Measurements from ENCODE around the gene HIF1AN. TPM values are rescaled to one million over a fixed set of nuclear protein-coding genes. Genes with fewer than 3 reads are reported as not detected.

The HIF1AN gene
- total RNA-seq, 4 donors from 2014 or later, result 11.8 to 24.0 (median 13.6) TPM

DNA sequence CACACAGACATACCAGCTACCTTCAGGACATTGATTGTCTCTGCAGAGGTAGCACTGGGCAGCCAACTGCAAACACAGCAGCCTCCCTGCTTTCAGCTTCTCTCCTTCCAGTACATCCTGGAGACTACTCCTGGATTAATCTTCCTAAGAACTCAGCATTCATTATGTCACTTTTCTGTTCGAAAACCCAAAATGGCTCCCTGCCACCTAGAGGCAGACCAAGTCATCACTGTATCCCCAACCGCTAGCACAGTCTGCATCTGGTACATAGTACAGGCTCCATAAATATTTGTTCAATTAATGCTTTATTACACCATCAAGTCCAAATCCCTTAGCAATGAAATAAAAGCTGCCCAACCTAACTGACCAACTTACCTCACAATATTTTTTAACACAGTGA, 11.1 kb upstream of the HIF1AN start:
- Histone ChIP-seq H3K27ac (no peak overlapping the region), H3K36me3 (peaks cover 0 to 59% (median 6%) of the 10 kb centered on the region in 3 donors), H3K4me1 (peaks cover 0 to 25% (median 16%) of the 10 kb centered on the region in 4 donors), H3K4me3 (no peak overlapping the region), H3K27me3 (peaks cover 0 to under 1% of the 10 kb centered on the region in 2 donors), H3K9me3 (no peaks in the 10 kb centered on the region)
- TF ChIP-seq CTCF (IDR thresholded peaks at IDR 0.05) (no peak), EP300 (IDR thresholded peaks at IDR 0.05) (no peak), POLR2A (IDR thresholded peaks at IDR 0.05) (no peak)
- no peak for DNase-seq (ENCODE audit: low spot score in 2 of 2)
- WGBS, 2 donors, result 78 to 84% methylated on average over 2 of the region's 2 CpGs

- H3K27ac ChIP-seq, result peak overlapping the region in 2 of 4 donors; percentile 66 to 92
- H3K36me3 ChIP-seq, result peaks cover 0 to 43% (median 6%) of the 10 kb centered on the region in 3 donors
- no peak for DNase-seq (ENCODE audit: low spot score in 2 of 2)
- no peaks in the 10 kb centered on the region for H3K27me3 ChIP-seq
- 32 to 42% methylated on average over 7 of the region's 7 CpGs for WGBS, 2 donors
- H3K4me3 ChIP-seq, result peak overlapping the region; percentile 55 to 97 (median 82)
- no peaks in the 10 kb centered on the region for H3K9me3 ChIP-seq
- H3K4me1 ChIP-seq, result peaks cover 0 to 28% (median 12%) of the 10 kb centered on the region in 4 donors
- no peak for TF ChIP-seq CTCF (IDR thresholded peaks at IDR 0.05)
- TF ChIP-seq POLR2A (IDR thresholded peaks at IDR 0.05), result no peak
- no peak for TF ChIP-seq EP300 (IDR thresholded peaks at IDR 0.05)
These were observed 7.4 kb upstream of the HIF1AN start for GRCh38 chr10:100528123-100528886.

DNA sequence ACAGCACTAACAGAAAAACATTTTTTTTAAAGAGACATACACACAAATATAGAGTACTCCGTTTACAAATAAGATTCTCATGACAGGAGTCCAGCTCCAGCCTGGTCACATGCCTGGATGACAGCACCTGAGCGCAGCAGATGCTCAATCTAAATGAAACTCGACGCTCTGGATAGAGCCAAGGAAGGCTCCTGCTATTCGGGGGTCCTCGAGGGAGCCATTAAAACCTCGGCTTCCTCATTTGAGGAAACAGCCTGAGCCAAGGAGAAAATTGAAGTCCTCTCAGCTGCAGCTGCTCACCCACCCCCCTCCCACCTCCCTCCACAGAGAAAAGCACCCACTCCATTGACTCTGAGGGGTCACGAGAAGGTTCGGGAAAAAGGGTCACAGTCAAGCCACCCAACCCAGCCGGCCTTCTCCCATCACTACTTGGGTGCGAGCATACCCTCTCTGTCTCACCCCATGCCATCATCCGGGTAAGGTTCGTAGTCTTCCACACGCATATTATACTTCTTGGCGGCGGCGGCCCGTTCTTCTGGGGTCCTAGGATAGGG, 6.7 kb upstream of the HIF1AN start:
- H3K27ac ChIP-seq, result peak overlapping the region; percentile 66 to 92 (median 86)
- H3K4me3 ChIP-seq, result peak overlapping the region; percentile 55 to 97 (median 82)
- peaks cover 0 to 28% (median 12%) of the 10 kb centered on the region in 4 donors for H3K4me1 ChIP-seq
- TF ChIP-seq POLR2A (IDR thresholded peaks at IDR 0.05), result no peak
- TF ChIP-seq CTCF (IDR thresholded peaks at IDR 0.05), result no peak
- TF ChIP-seq EP300 (IDR thresholded peaks at IDR 0.05), result no peak
- H3K27me3 ChIP-seq, result no peaks in the 10 kb centered on the region
- no peaks in the 10 kb centered on the region for H3K9me3 ChIP-seq
- peaks cover 0 to 36% (median 6%) of the 10 kb centered on the region in 3 donors for H3K36me3 ChIP-seq
- 1% methylated on average over 18 of the region's 18 CpGs for WGBS, 2 donors
- DNase-seq (ENCODE audit: low spot score in 2 of 2), result peak in 1 of 2 donors; percentile 9

DNA sequence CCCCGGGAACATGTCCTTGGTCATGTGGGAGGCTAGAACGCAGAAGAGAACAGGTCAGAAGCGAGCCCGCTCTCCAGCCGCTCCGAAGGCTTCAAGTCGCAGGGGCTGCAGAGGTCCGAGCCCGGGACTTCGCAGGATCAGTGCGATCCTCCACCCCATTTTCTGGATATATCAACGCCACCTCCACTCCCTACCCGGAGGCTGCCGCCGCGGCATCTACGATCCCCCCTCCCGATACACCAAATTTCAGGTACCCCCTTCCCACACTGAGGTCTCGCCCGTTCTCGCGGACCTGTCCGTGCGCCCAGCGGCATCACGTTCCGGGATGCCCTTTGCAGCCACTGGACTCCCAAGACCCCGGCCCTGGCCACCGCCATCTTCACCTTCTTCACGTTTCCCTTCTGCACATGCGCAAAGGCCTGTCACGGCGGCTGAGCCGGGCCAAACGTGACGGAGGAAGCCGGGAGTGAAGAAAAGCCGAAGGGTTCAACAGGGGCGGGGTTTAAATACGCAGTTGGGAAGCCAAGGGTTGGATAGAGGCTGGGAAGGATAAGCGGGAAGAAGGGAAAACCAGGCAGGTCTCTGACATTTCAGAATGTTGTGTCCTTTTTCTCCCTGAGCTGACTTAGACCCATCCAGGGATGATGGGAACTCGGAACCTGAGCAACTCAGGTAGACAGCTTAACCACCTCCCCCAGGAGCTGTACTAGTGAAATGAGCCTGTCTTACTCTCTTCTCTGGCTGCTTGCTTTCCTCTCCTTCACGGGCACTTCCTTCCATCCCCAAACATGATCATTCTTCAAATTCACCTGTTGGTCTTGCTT, 6.1 kb upstream of the HIF1AN start, which contains the start of gene NDUFB8:
TSS of gene NDUFB8 (minus strand) at position 397 of the 824 bp plus-strand sequence. CDS start at position 377, 20 bp downstream.
- H3K4me1 ChIP-seq, result peaks cover 0 to 29% (median 12%) of the 10 kb centered on the region in 4 donors
- no peak for TF ChIP-seq CTCF (IDR thresholded peaks at IDR 0.05)
- TF ChIP-seq POLR2A (IDR thresholded peaks at IDR 0.05), result peak in 1 of 2 donors; percentile 41
- TF ChIP-seq EP300 (IDR thresholded peaks at IDR 0.05), result peak; percentile 30 to 87
- 1 to 2% methylated on average over 43 of the region's 43 CpGs for WGBS, 2 donors
- no peaks in the 10 kb centered on the region for H3K27me3 ChIP-seq
- peak within 1 kb of the TSS; percentile 66 to 92 (median 86) for H3K27ac ChIP-seq
- peak within 1 kb of the TSS; percentile 55 to 97 (median 82) for H3K4me3 ChIP-seq
- peaks cover 0 to 29% (median 2%) of the 10 kb centered on the region in 3 donors for H3K36me3 ChIP-seq
- peak; percentile 72 to 91 for DNase-seq (ENCODE audit: low spot score in 2 of 2)
- H3K9me3 ChIP-seq, result no peaks in the 10 kb centered on the region
